ENCODE data around the gene FGF14. TPM values are rescaled to one million over a fixed set of nuclear protein-coding genes. Genes with fewer than 3 reads are reported as not detected.

Gene FGF14
- total and polyA plus RNA-seq, 3 experiments from 2014 or later = not detected

DNA sequence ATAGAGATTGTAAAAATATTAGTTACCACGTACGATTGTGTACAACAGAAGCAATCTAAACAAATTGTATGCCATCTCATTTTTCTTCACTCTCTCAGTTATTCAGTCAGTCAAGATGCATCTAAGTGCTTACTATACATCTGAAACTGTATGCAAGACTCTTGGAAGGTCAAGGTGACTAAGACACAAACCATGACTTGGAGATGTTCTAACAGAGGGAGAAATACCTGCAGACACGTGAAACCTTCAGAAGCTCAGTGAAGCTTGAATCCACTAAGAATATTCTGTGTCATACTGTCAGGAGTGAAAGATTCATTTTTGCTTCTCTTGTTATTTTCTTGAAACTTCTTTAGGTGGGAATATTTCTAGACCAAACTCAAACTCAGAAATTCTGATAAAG lies 584.0 kb downstream of the FGF14 start:
- Histone ChIP-seq H3K27me3 (ENCODE audit: insufficient read depth, low read length, poor library complexity, severe bottlenecking) (no peaks in the 10 kb centered on the region), H3K27ac (ENCODE audit: low read depth, low read length) (no peak overlapping the region), H3K4me3 (ENCODE audit: low read length) (no peak overlapping the region), H3K36me3 (ENCODE audit: insufficient read depth, low read length) (no peaks in the 10 kb centered on the region), H3K4me1 (ENCODE audit: insufficient read depth, low read length) (no peaks in the 10 kb centered on the region), H3K9me3 (ENCODE audit: low read length) (no peaks in the 10 kb centered on the region)
- no peak for DNase-seq
- Mint-ChIP-seq H3K9me3 (no peaks in the 10 kb centered on the region), H3K27me3 (peaks cover 0 to 10% of the 10 kb centered on the region in 2 donors), H3K36me3 (no peaks in the 10 kb centered on the region), H3K4me3 (no peak overlapping the region), H3K27ac (no peak overlapping the region), H3K4me1 (no peaks in the 10 kb centered on the region)
- CTCF ChIA-PET = no interaction called here
- POLR2A ChIA-PET = no interaction called here

DNA sequence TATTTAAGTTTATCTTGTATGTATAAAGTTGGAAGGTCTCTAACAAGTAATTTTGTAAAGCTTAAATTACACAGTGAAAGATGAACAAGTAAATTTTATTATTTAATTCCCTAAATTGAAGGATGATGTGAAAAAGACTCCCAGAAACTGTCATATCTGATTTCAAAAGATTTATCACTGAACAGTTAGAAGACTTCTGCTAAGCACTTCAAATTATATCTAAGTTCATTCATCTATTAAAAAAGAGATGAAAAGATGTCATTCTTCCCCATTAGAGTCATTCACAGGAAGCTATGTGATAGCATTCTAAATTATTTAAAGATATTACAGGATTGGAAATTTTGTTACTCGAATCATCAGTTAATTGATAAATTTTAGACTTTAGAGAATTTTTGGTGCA lies 590.0 kb downstream of the FGF14 start:
- CTCF ChIA-PET = no interaction called here
- POLR2A ChIA-PET = no interaction called here
- Mint-ChIP-seq H3K4me1 (no peaks in the 10 kb centered on the region), H3K9me3 (no peaks in the 10 kb centered on the region), H3K36me3 (no peaks in the 10 kb centered on the region), H3K4me3 (no peak overlapping the region), H3K27ac (no peak overlapping the region), H3K27me3 (peaks cover 2 to 8% of the 10 kb centered on the region in 2 donors)
- Histone ChIP-seq H3K27me3 (ENCODE audit: insufficient read depth, low read length, poor library complexity, severe bottlenecking) (no peaks in the 10 kb centered on the region), H3K27ac (ENCODE audit: low read depth, low read length) (no peak overlapping the region), H3K36me3 (ENCODE audit: insufficient read depth, low read length) (no peaks in the 10 kb centered on the region), H3K4me3 (ENCODE audit: low read length) (no peak overlapping the region), H3K4me1 (ENCODE audit: insufficient read depth, low read length) (no peaks in the 10 kb centered on the region), H3K9me3 (ENCODE audit: low read length) (no peaks in the 10 kb centered on the region)
- no peak for DNase-seq

DNA sequence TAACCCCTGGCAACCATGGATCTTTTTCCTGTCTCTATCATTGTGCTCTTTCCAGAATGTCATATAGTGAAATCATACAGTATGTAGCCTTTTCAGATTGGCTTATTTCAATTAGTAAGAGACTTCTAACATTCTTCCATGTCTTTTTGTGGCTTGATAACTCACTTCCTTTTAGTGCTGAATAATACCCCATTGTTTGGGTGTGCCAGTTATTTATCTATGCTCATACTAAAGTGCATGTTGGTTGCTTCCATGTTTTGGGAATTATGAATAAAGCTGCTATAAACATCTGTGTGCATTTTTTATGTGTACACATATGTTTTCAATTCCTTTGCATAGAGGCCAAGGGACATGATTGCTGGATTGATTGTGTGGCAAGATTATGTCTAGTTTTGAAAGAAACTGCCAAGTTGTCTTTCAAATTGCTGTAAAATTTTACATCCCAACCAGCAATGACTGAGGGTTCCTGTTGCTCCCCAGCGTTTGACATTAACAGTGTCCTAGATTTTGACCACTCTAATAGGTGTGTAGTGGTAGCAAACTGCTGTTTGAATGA lies 590.5 kb downstream of the FGF14 start:
- no peaks in the 10 kb centered on the region for H3K9me3 Mint-ChIP-seq
- no peaks in the 10 kb centered on the region for H3K4me1 ChIP-seq (ENCODE audit: insufficient read depth, low read length)
- H3K4me3 Mint-ChIP-seq = no peak overlapping the region
- H3K36me3 ChIP-seq (ENCODE audit: insufficient read depth, low read length) = no peaks in the 10 kb centered on the region
- H3K4me3 ChIP-seq (ENCODE audit: low read length) = no peak overlapping the region
- CTCF ChIA-PET = no interaction called here
- no peak overlapping the region for H3K27ac ChIP-seq (ENCODE audit: low read depth, low read length)
- no peaks in the 10 kb centered on the region for H3K4me1 Mint-ChIP-seq
- no peak overlapping the region for H3K27ac Mint-ChIP-seq
- no peaks in the 10 kb centered on the region for H3K27me3 ChIP-seq (ENCODE audit: insufficient read depth, low read length, poor library complexity, severe bottlenecking)
- no peaks in the 10 kb centered on the region for H3K9me3 ChIP-seq (ENCODE audit: low read length)
- no peaks in the 10 kb centered on the region for H3K36me3 Mint-ChIP-seq
- H3K27me3 Mint-ChIP-seq = peaks cover 2 to 8% of the 10 kb centered on the region in 2 donors
- no peak for DNase-seq
- POLR2A ChIA-PET = no interaction called here

DNA sequence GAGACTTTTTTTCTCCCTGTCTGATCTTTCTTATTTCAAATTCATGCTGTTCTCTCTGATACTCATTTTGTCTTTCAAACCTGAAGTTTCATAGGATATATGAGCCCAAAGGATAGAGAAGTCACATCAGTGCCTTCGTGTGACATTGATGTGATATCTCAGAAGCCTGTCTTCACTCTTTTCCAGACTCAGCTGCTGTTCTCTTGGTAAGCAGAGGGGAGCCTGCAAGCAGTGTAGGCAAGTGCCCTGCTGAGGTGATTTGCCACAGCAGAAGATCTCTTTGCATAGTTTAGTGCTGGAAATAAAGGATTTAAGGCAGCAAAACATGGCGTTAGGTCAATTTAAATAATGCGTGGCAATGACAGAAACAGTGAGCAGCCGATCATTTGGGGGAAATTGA lies 602.7 kb downstream of the FGF14 start:
- H3K27me3 Mint-ChIP-seq = peaks cover 4 to 6% of the 10 kb centered on the region in 2 donors
- no peaks in the 10 kb centered on the region for H3K27me3 ChIP-seq (ENCODE audit: insufficient read depth, low read length, poor library complexity, severe bottlenecking)
- no peak overlapping the region for H3K27ac ChIP-seq (ENCODE audit: low read depth, low read length)
- no peaks in the 10 kb centered on the region for H3K36me3 Mint-ChIP-seq
- no peak overlapping the region for H3K4me3 ChIP-seq (ENCODE audit: low read length)
- H3K9me3 ChIP-seq (ENCODE audit: low read length) = no peaks in the 10 kb centered on the region
- H3K4me3 Mint-ChIP-seq = no peak overlapping the region
- H3K27ac Mint-ChIP-seq = no peak overlapping the region
- H3K9me3 Mint-ChIP-seq = no peaks in the 10 kb centered on the region
- H3K4me1 Mint-ChIP-seq = no peaks in the 10 kb centered on the region
- H3K4me1 ChIP-seq (ENCODE audit: insufficient read depth, low read length) = no peaks in the 10 kb centered on the region
- ChIA-PET POLR2A (no interaction called here), CTCF (no interaction called here)
- no peaks in the 10 kb centered on the region for H3K36me3 ChIP-seq (ENCODE audit: insufficient read depth, low read length)
- no peak for DNase-seq

DNA sequence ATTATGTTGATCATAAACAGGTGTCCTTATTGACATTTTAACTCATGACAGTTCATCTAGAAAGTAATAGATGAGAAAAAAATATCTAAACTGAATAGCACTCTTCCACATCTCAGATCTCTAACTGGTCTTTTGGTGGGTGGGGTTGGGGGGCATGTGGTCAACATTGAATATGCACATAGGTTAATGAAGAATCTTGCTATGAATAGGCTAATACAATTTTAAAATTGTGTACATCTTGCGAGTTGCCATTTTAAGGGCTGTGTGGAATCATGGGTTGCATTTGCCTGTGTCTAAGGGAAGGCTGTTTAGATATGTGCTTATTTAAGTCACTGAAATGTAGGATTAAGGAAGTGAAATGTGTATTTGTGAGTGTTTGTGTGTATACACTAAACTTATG lies 603.4 kb downstream of the FGF14 start:
- Mint-ChIP-seq H3K4me1 (no peaks in the 10 kb centered on the region), H3K27me3 (peaks cover 6 to 7% of the 10 kb centered on the region in 2 donors), H3K27ac (no peak overlapping the region), H3K4me3 (no peak overlapping the region), H3K9me3 (no peaks in the 10 kb centered on the region), H3K36me3 (no peaks in the 10 kb centered on the region)
- ChIA-PET POLR2A (no interaction called here), CTCF (no interaction called here)
- H3K36me3 ChIP-seq (ENCODE audit: insufficient read depth, low read length) = no peaks in the 10 kb centered on the region
- H3K27ac ChIP-seq (ENCODE audit: low read depth, low read length) = no peak overlapping the region
- no peaks in the 10 kb centered on the region for H3K27me3 ChIP-seq (ENCODE audit: insufficient read depth, low read length, poor library complexity, severe bottlenecking)
- H3K4me3 ChIP-seq (ENCODE audit: low read length) = no peak overlapping the region
- no peaks in the 10 kb centered on the region for H3K4me1 ChIP-seq (ENCODE audit: insufficient read depth, low read length)
- no peak for DNase-seq
- H3K9me3 ChIP-seq (ENCODE audit: low read length) = no peaks in the 10 kb centered on the region

DNA sequence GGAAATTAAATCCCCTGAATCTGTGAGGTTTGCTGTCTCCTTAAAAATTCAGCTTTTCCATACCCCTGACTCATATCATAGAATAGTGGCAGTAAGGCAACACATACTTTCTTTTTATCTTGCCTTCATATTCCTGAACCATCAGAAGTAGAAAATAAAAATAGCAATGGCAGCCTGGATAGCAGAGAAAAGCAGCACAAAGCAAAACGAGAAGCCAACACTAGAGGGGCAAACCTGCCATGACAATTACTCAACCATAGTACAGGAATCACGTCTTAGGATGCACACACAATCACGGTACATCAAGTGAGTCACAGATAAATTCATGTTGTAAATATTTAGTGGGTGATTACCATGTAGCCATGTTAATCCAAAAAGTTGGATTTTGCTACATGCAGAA lies 606.4 kb downstream of the FGF14 start:
- no peak overlapping the region for H3K27ac Mint-ChIP-seq
- ChIA-PET CTCF (no interaction called here), POLR2A (no interaction called here)
- no peak overlapping the region for H3K4me3 ChIP-seq (ENCODE audit: low read length)
- no peaks in the 10 kb centered on the region for H3K4me1 ChIP-seq (ENCODE audit: insufficient read depth, low read length)
- no peaks in the 10 kb centered on the region for H3K36me3 Mint-ChIP-seq
- no peak for DNase-seq
- H3K36me3 ChIP-seq (ENCODE audit: insufficient read depth, low read length) = no peaks in the 10 kb centered on the region
- peaks cover 0 to 2% (median 0%) of the 10 kb centered on the region in 5 donors for H3K9me3 Mint-ChIP-seq
- H3K27me3 ChIP-seq (ENCODE audit: insufficient read depth, low read length, poor library complexity, severe bottlenecking) = no peaks in the 10 kb centered on the region
- H3K27ac ChIP-seq (ENCODE audit: low read depth, low read length) = no peak overlapping the region
- H3K4me3 Mint-ChIP-seq = no peak overlapping the region
- H3K4me1 Mint-ChIP-seq = no peaks in the 10 kb centered on the region
- peaks cover 5 to 17% of the 10 kb centered on the region in 2 donors for H3K27me3 Mint-ChIP-seq
- no peaks in the 10 kb centered on the region for H3K9me3 ChIP-seq (ENCODE audit: low read length)

- no peaks in the 10 kb centered on the region for H3K27me3 ChIP-seq (ENCODE audit: insufficient read depth, low read length, poor library complexity, severe bottlenecking)
- no peak overlapping the region for H3K4me3 ChIP-seq (ENCODE audit: low read length)
- Mint-ChIP-seq H3K36me3 (no peaks in the 10 kb centered on the region), H3K27ac (no peak overlapping the region), H3K27me3 (peaks cover 5 to 21% of the 10 kb centered on the region in 2 donors), H3K9me3 (peaks cover 0 to 2% (median 0%) of the 10 kb centered on the region in 5 donors), H3K4me3 (no peak overlapping the region), H3K4me1 (no peaks in the 10 kb centered on the region)
- H3K27ac ChIP-seq (ENCODE audit: low read depth, low read length) = no peak overlapping the region
- H3K4me1 ChIP-seq (ENCODE audit: insufficient read depth, low read length) = no peaks in the 10 kb centered on the region
- H3K36me3 ChIP-seq (ENCODE audit: insufficient read depth, low read length) = no peaks in the 10 kb centered on the region
- ChIA-PET POLR2A (no interaction called here), CTCF (no interaction called here)
- no peak for DNase-seq
- H3K9me3 ChIP-seq (ENCODE audit: low read length) = no peaks in the 10 kb centered on the region
These were observed 606.8 kb downstream of the FGF14 start for GRCh38 chr13:101795025-101795424.

DNA sequence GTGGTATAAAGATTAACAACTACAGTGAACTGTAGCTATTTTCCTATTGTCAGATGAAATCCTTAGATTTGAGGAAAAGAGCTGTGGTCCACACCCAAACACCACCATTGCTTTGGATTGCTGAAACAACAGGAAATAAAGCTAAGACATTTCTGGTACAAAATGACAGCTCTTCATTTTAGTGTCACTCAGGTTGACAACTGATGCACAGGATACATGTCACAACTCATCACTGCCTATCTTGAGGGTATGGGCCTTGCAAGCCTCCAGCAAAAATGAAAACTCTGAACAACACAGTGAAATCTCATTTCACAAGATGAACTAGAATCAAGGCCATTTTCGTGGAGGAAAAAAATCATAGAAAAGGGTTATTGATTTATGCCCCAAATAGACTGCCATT lies 609.7 kb downstream of the FGF14 start:
- Mint-ChIP-seq H3K4me1 (no peaks in the 10 kb centered on the region), H3K27me3 (peaks cover 7 to 41% of the 10 kb centered on the region in 2 donors), H3K4me3 (no peak overlapping the region), H3K27ac (no peak overlapping the region), H3K9me3 (peaks cover 0 to 2% (median 0%) of the 10 kb centered on the region in 5 donors), H3K36me3 (no peaks in the 10 kb centered on the region)
- H3K36me3 ChIP-seq (ENCODE audit: insufficient read depth, low read length) = no peaks in the 10 kb centered on the region
- H3K4me3 ChIP-seq (ENCODE audit: low read length) = no peak overlapping the region
- H3K27me3 ChIP-seq (ENCODE audit: insufficient read depth, low read length, poor library complexity, severe bottlenecking) = peaks cover 2% of the 10 kb centered on the region
- no peak overlapping the region for H3K27ac ChIP-seq (ENCODE audit: low read depth, low read length)
- ChIA-PET POLR2A (no interaction called here), CTCF (no interaction called here)
- H3K4me1 ChIP-seq (ENCODE audit: insufficient read depth, low read length) = no peaks in the 10 kb centered on the region
- H3K9me3 ChIP-seq (ENCODE audit: low read length) = no peaks in the 10 kb centered on the region
- no peak for DNase-seq

GRCh38 chr13:101785858-101786257 lies 616.0 kb downstream of the FGF14 start:
- ChIA-PET POLR2A (no interaction called here), CTCF (no interaction called here)
- DNase-seq = no peak
- Histone ChIP-seq H3K4me1 (ENCODE audit: insufficient read depth, low read length) (no peaks in the 10 kb centered on the region), H3K9me3 (ENCODE audit: low read length) (no peaks in the 10 kb centered on the region), H3K36me3 (ENCODE audit: insufficient read depth, low read length) (no peaks in the 10 kb centered on the region), H3K27me3 (ENCODE audit: insufficient read depth, low read length, poor library complexity, severe bottlenecking) (peaks cover 3% of the 10 kb centered on the region), H3K27ac (ENCODE audit: low read depth, low read length) (no peak overlapping the region), H3K4me3 (ENCODE audit: low read length) (no peak overlapping the region)
- H3K9me3 Mint-ChIP-seq = peaks cover 0 to 2% (median 0%) of the 10 kb centered on the region in 5 donors
- H3K27ac Mint-ChIP-seq = no peak overlapping the region
- H3K4me3 Mint-ChIP-seq = no peak overlapping the region
- H3K27me3 Mint-ChIP-seq = peaks cover 3 to 42% of the 10 kb centered on the region in 2 donors
- no peaks in the 10 kb centered on the region for H3K36me3 Mint-ChIP-seq
- no peaks in the 10 kb centered on the region for H3K4me1 Mint-ChIP-seq

Measured in CD8-positive, alpha-beta memory T cell (primary cell).